Measurements from ENCODE around the gene SYNC. TPM values are rescaled to one million over a fixed set of nuclear protein-coding genes. Genes with fewer than 3 reads are reported as not detected.
A peak's percentile ranks its signal among the peaks of the same experiment; 100 is the strongest.

Gene SYNC
- total RNA-seq, 1 experiment from 2014 or later, result 2.8 TPM

- no peak for TF ChIP-seq CTCF (conservative IDR thresholded peaks at IDR 0.05)
- no peak for TF ChIP-seq EZH2 (IDR thresholded peaks at IDR 0.05; ENCODE audit: low read depth)
- no peak overlapping the region for H3K4me2 ChIP-seq
- POLR2A ChIA-PET (ENCODE audit: unreplicated experiment), result no interaction called here
- H2AFZ ChIP-seq, result no peak overlapping the region
- no TSS peak for BruUV-seq (replicated peaks)
- no peaks in the 10 kb centered on the region for H3K9me2 ChIP-seq (ENCODE audit: insufficient read depth)
- H3K4me1 ChIP-seq (replicated peaks; ENCODE audit: insufficient read depth), result peaks cover 9% of the 10 kb centered on the region
- H3K27ac ChIP-seq, result no peak overlapping the region
- no peaks in the 10 kb centered on the region for H3K36me3 ChIP-seq (ENCODE audit: low read depth)
- no peaks in the 10 kb centered on the region for H3K79me2 ChIP-seq (ENCODE audit: low read depth)
- H4K20me1 ChIP-seq (ENCODE audit: insufficient read depth), result no peaks in the 10 kb centered on the region
- H3K9me3 ChIP-seq (ENCODE audit: insufficient read depth, low read depth), result no peaks in the 10 kb centered on the region
- intact Hi-C loops (cut with micrococcal nuclease; ENCODE audit: unreplicated experiment), result no loop called here
- DNase-seq, result no peak
- CTCF ChIA-PET, result no interaction called here
- H3K4me3 ChIP-seq, result no peak overlapping the region
- peaks cover 7% of the 10 kb centered on the region; the same call in 1 of the 2 replicates for H3F3A ChIP-seq (ENCODE audit: insufficient read depth, low read depth)
- H3K27me3 ChIP-seq (ENCODE audit: insufficient read depth, low read depth), result no peaks in the 10 kb centered on the region
Observed at GRCh38 chr1:32705516-32705915, 2.9 kb upstream of the SYNC start.

GRCh38 chr1:32703479-32704291, 1.1 kb upstream of the SYNC start:
- DNase-seq, result peak in 1 of 2 experiments; percentile 44
- Histone ChIP-seq H2AFZ (peak overlapping the region; percentile 71; the same call in 1 of the 2 replicates), H4K20me1 (ENCODE audit: insufficient read depth) (no peaks in the 10 kb centered on the region), H3K4me2 (peak overlapping the region; percentile 83), H3K9me2 (ENCODE audit: insufficient read depth) (no peaks in the 10 kb centered on the region), H3K79me2 (ENCODE audit: low read depth) (no peaks in the 10 kb centered on the region), H3K27ac (no peak overlapping the region), H3K36me3 (ENCODE audit: low read depth) (no peaks in the 10 kb centered on the region), H3K4me3 (peak overlapping the region; percentile 62; the same call in 1 of the 2 replicates), H3K4me1 (replicated peaks; ENCODE audit: insufficient read depth) (peaks cover 9% of the 10 kb centered on the region), H3K9me3 (ENCODE audit: insufficient read depth, low read depth) (no peaks in the 10 kb centered on the region), H3K27me3 (ENCODE audit: insufficient read depth, low read depth) (no peaks in the 10 kb centered on the region), H3F3A (ENCODE audit: insufficient read depth, low read depth) (peaks cover 9% of the 10 kb centered on the region; the same call in 1 of the 2 replicates)
- no TSS peak for BruUV-seq (replicated peaks)
- POLR2A ChIA-PET (ENCODE audit: unreplicated experiment), result no interaction called here
- CTCF ChIA-PET, result interaction anchor here (0.5 kb wide), 1 partner anchor 58 kb away, joined by 3 read pairs; no protein-coding TSS in a partner anchor
- TF ChIP-seq CTCF (conservative IDR thresholded peaks at IDR 0.05), result no peak
- no peak for TF ChIP-seq EZH2 (IDR thresholded peaks at IDR 0.05; ENCODE audit: low read depth)
- intact Hi-C loops (cut with micrococcal nuclease; ENCODE audit: unreplicated experiment), result no loop called here

GRCh38 chr1:32701951-32702598, 495 bp downstream of the SYNC start:
- H3F3A ChIP-seq (ENCODE audit: insufficient read depth, low read depth), result peaks cover 9% of the 10 kb centered on the region; the same call in 1 of the 2 replicates
- no peak for TF ChIP-seq EZH2 (IDR thresholded peaks at IDR 0.05; ENCODE audit: low read depth)
- TF ChIP-seq CTCF (conservative IDR thresholded peaks at IDR 0.05), result no peak
- DNase-seq, result no peak
- no peaks in the 10 kb centered on the region for H3K9me2 ChIP-seq (ENCODE audit: insufficient read depth)
- no peaks in the 10 kb centered on the region for H3K36me3 ChIP-seq (ENCODE audit: low read depth)
- H3K27me3 ChIP-seq (ENCODE audit: insufficient read depth, low read depth), result no peaks in the 10 kb centered on the region
- ChIA-PET POLR2A (ENCODE audit: unreplicated experiment) (no interaction called here), CTCF (no interaction called here)
- no peaks in the 10 kb centered on the region for H4K20me1 ChIP-seq (ENCODE audit: insufficient read depth)
- peak overlapping the region; percentile 62; the same call in 1 of the 2 replicates for H3K4me3 ChIP-seq
- peak overlapping the region; percentile 83; the same call in 1 of the 2 replicates for H3K4me2 ChIP-seq
- peaks cover 9% of the 10 kb centered on the region for H3K4me1 ChIP-seq (replicated peaks; ENCODE audit: insufficient read depth)
- no peak overlapping the region for H3K27ac ChIP-seq
- intact Hi-C loops (cut with micrococcal nuclease; ENCODE audit: unreplicated experiment), result no loop called here
- no peaks in the 10 kb centered on the region for H3K9me3 ChIP-seq (ENCODE audit: insufficient read depth, low read depth)
- no peak overlapping the region for H2AFZ ChIP-seq
- no TSS peak for BruUV-seq (replicated peaks)
- H3K79me2 ChIP-seq (ENCODE audit: low read depth), result no peaks in the 10 kb centered on the region
